Adrenal gland (tissue), 12 donors: ENCODE data around the gene AJM1. TPM values are rescaled to one million over a fixed set of nuclear protein-coding genes. Genes with fewer than 3 reads are reported as not detected.
"Not testable (repeated sequence)": the region's sequence is repeated elsewhere in the genome, so short reads cannot be mapped to it uniquely, and the experiment has no call there.

ENCODE experiments used
- DNase-seq, 7 donors: peaks; one replicate each; pipeline ENCODE4 v3.0.0-alpha.2; 2019 to 2020
- H3K27ac ChIP-seq, 5 donors: fragments of 200-600 bp; sonication (generic) in 4 of 5; 1 replicate in 3 of 5; 2 replicates in 2 of 5; pipeline versions ENCODE4 v1.5.1 to v1.8.0; 2016 to 2020; ENCODE audit warnings: mild to moderate bottlenecking in 1 of 5
- H3K27me3 ChIP-seq: fragments of 200-600 bp; 2 replicates; pipeline ENCODE4 v1.8.0; 2021
- H3K36me3 ChIP-seq, 2 donors: fragments of 200-600 bp; replicated peaks in 1 of 2; 1 replicate in 1 of 2; 2 replicates in 1 of 2; pipeline versions ENCODE4 v1.5.1 to v1.8.0; 2018 to 2022
- H3K4me1 ChIP-seq, 2 donors: fragments of 200-600 bp; replicated peaks in 1 of 2; 1 replicate in 1 of 2; 2 replicates in 1 of 2; pipeline versions ENCODE4 v1.5.1 to v1.8.0; 2018 to 2021
- H3K4me3 ChIP-seq, 4 donors: fragments of 200-600 bp; sonication (generic) in 3 of 4; one replicate each; pipeline ENCODE4 v1.5.1; 2016 to 2018
- H3K9me3 ChIP-seq, 3 donors: fragments of 200-600 bp; sonication (generic) in 1 of 3; replicated peaks in 1 of 3; 1 replicate in 2 of 3; 2 replicates in 1 of 3; pipeline versions ENCODE4 v1.5.1 to v1.8.0; 2016 to 2021
- POLR2A ChIP-seq, 2 donors: fragments of 450-650 bp; IDR thresholded peaks; one replicate each; pipeline ENCODE4 v1.6.1; 2017; ENCODE audit warnings: antibody characterized with exemption in 2 of 2, mild to moderate bottlenecking in 2 of 2, moderate library complexity in 1 of 2
- WGBS, 4 donors: extraction: QIAGEN DNeasy Blood & Tissue Kit in 2 of 4; methylation state at CpG; one replicate each; pipeline versions ENCODE4 v1.1.5 to v1.1.7; 2013 to 2017; 5-methylcytosine and 5-hydroxymethylcytosine counted together
- intact Hi-C, 2 donors: fragments of 100-400 bp; cut with DNase I; formaldehyde crosslinking; loops; one replicate each; pipeline versions ENCODE4 v1.14.1 to v1.15.0; 2022 to 2023
- polyA plus RNA-seq, 3 donors: library from polyadenylated mRNA; stranded (reverse); fragments of 200-250 nt in 2 of 3; fragments of 350-450 nt in 1 of 3; fragmentation: Illumina TruSeq in 1 of 3; extraction: RNeasy Lipid Tissue Mini Kit (QIAGEN cat#74804) in 1 of 3; gene quantifications; one replicate each; pipeline ENCODE4 v1.2.3, GENCODE V29; 2013 to 2014
- total RNA-seq, 9 donors: library from RNA; depleted of rRNA in 4 of 9; stranded (reverse); fragments of >200 nt in 4 of 9; fragments of 120-200 nt in 1 of 9; fragmentation: NEBNext Ultra II Directional in 1 of 9; extraction: Animal tissue kit (Norgen Biotek cat#: 25700) in 1 of 9; gene quantifications; one replicate each; pipeline versions ENCODE4 v1.1.0 to v1.2.4, GENCODE V29; 2013 to 2023
- TF ChIP-seq, protein P1 (sequence below), 6 experiments: fragments of 450-650 bp in 4 of 6; fragments of 200-600 bp in 2 of 6; sonication (generic) in 1 of 6; IDR thresholded peaks; 1 replicate in 5 of 6; 2 replicates in 1 of 6; pipeline versions ENCODE4 v1.5.1 to v1.8.0; 2016 to 2021; ENCODE audit warnings: antibody characterized with exemption in 6 of 6, mild to moderate bottlenecking in 2 of 6, moderate library complexity in 1 of 6
- donor health status: healthy with polysubstance abuse.
- donor health status: Bipolar disorder and iron deficiency.
- donor health status: DM: yes; HTN: yes; CAD: no.
- donor health status: DM: no; HTN: no; CAD: no.
- donor health status: DM: no; HTN: no; CAD: no.
- donor health status: DM: yes; HTN: yes; CAD: no.

The AJM1 gene
- total and polyA plus RNA-seq, 12 donors: 0.33 to 13.7 (median 3.3) TPM

- WGBS, 4 donors: 71 to 83% (median 75%) methylated on average over 18 to 32 of the region's 32 CpGs
- Histone ChIP-seq H3K27ac (peak overlapping the region in 2 of 5 donors; percentile 34 to 88), H3K4me3 (no peak overlapping the region), H3K27me3 (no peaks in the 10 kb centered on the region), H3K4me1 (peaks cover 17 to 35% of the 10 kb centered on the region in 2 donors), H3K9me3 (no peaks in the 10 kb centered on the region), H3K36me3 (peaks cover 0 to 14% of the 10 kb centered on the region in 2 donors)
- DNase-seq: no peak
- no peak for TF ChIP-seq POLR2A (IDR thresholded peaks at IDR 0.05)
- TF ChIP-seq, protein P1, sequence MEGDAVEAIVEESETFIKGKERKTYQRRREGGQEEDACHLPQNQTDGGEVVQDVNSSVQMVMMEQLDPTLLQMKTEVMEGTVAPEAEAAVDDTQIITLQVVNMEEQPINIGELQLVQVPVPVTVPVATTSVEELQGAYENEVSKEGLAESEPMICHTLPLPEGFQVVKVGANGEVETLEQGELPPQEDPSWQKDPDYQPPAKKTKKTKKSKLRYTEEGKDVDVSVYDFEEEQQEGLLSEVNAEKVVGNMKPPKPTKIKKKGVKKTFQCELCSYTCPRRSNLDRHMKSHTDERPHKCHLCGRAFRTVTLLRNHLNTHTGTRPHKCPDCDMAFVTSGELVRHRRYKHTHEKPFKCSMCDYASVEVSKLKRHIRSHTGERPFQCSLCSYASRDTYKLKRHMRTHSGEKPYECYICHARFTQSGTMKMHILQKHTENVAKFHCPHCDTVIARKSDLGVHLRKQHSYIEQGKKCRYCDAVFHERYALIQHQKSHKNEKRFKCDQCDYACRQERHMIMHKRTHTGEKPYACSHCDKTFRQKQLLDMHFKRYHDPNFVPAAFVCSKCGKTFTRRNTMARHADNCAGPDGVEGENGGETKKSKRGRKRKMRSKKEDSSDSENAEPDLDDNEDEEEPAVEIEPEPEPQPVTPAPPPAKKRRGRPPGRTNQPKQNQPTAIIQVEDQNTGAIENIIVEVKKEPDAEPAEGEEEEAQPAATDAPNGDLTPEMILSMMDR (IDR thresholded peaks at IDR 0.05): no peak
- intact Hi-C loops: loop anchor here (10.0 kb wide), 2 partner anchors 46 to 104 kb away; partner anchors contain the start of genes C8G (in 1 of the 2), CCDC183 (in 1 of the 2), FBXW5 (in 1 of the 2) and TMEM141 (in 1 of the 2)
Observed at GRCh38 chr9:136840140-136840876, 2.0 kb upstream of the AJM1 start.

DNA sequence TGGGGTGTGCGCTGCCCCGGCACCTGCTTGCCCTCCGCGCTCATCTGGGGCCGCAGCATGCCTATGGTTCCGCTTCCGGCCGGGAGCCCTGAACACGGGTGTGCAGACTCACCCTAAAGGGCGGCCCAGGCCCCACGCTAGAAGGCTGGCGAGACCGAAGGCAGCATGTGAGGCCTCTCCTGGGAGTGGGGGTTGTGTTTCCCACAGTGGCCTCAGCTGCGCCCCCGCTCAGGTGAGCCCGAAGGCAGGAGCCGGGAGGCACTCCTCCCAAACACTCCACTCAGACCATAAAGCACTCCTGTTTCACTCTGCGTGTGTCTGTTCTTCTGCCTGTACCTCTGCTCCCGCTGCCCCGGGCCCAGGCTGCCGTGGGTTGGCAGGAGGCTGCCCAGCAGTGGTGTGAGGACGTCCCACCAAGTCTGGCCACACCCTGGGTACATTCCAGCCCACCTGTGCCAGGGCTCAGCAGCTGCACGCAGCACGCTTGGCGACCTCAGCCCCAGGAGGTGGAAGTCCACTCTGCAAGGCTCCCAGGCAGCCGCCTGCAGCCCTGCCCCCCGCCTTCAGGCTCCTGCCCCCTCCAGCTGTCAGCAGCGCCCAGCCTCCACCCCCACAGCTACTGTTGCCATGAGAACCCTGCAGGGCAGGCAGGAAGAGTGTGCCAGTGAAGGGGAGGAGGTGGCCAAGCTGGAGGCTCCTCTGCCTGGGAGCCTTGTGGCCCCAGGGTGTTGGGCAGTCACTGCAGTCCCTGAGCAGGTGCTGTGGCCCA, 1.2 kb upstream of the AJM1 start:
- WGBS, 4 donors: 59 to 87% (median 69%) methylated on average over 3 to 28 of the region's 28 CpGs
- DNase-seq: peak; percentile 68 to 89 (median 81)
- Histone ChIP-seq H3K9me3 (no peaks in the 10 kb centered on the region), H3K4me3 (no peak overlapping the region), H3K27ac (peak overlapping the region in 3 of 5 donors; percentile 26 to 88 (median 34)), H3K27me3 (no peaks in the 10 kb centered on the region), H3K36me3 (peaks cover 0 to 14% of the 10 kb centered on the region in 2 donors), H3K4me1 (peaks cover 17 to 35% of the 10 kb centered on the region in 2 donors)
- intact Hi-C loops: loop anchor here (10.0 kb wide), 2 partner anchors 46 to 104 kb away; partner anchors contain the start of genes C8G (in 1 of the 2), CCDC183 (in 1 of the 2), FBXW5 (in 1 of the 2) and TMEM141 (in 1 of the 2)
- TF ChIP-seq, protein P1 (IDR thresholded peaks at IDR 0.05): no peak
- no peak for TF ChIP-seq POLR2A (IDR thresholded peaks at IDR 0.05)

GRCh38 chr9:136841646-136842379, 465 bp upstream of the AJM1 start:
- H3K27ac ChIP-seq: peak overlapping the region in 3 of 5 donors; percentile 43 to 88 (median 81)
- intact Hi-C loops: loop anchor here (10.0 kb wide), 2 partner anchors 47 to 103 kb away; partner anchors contain the start of genes C8G (in 1 of the 2), CCDC183 (in 1 of the 2), FBXW5 (in 1 of the 2) and TMEM141 (in 1 of the 2)

DNA sequence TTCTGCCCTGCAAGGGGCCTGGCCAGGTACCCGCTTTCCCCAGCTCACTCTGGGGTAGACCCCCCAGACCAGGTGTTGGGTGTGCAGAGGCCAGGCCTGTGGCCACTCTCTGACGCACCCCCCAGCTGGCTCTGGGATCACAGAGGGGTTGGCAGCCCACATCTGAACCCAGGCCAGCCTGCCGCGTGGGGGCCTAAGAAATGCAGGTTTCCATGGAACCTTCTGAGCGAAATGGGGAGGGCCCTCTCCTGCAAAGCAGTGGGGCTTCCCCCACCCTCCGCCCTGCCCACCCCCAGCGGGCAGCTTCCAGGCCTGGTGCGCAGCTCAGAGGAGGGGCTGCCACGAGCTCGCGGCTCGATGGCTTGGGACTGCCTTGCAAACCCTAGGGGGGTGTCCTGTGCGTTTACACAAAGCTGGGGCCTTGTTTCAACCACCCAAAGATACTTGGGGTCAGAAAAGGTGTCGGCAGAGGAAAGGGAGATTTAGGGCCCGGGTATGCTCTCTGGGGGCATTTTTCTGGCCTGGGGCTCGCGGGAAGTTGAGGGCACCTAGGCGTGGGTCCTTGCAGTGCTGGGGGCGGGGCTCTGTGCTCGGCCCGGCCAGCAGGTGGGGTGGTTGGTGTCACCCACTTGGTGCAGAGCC, 1.0 kb downstream of the AJM1 start:
- WGBS, 4 donors: 1 to 14% (median 9%) methylated on average over 6 to 21 of the region's 21 CpGs
- Histone ChIP-seq H3K4me1 (peaks cover 17 to 35% of the 10 kb centered on the region in 2 donors), H3K4me3 (peak overlapping the region in 1 of 4 donors; percentile 55), H3K36me3 (peaks cover 0 to 14% of the 10 kb centered on the region in 2 donors), H3K27ac (peak overlapping the region in 2 of 5 donors; percentile 81 to 88)
- not testable (repeated sequence) for H3K27me3 ChIP-seq, H3K9me3 ChIP-seq
- intact Hi-C loops: loop anchor here (10.0 kb wide), 2 partner anchors 48 to 102 kb away; partner anchors contain the start of genes C8G (in 1 of the 2), CCDC183 (in 1 of the 2), FBXW5 (in 1 of the 2) and TMEM141 (in 1 of the 2)
- peak in 2 of 7 donors; percentile 41 to 45 for DNase-seq

More at GRCh38 chr9:136841646-136842379, 465 bp upstream of the AJM1 start:
- Histone ChIP-seq H3K4me3 (peak overlapping the region in 1 of 4 donors; percentile 55), H3K4me1 (peaks cover 17 to 35% of the 10 kb centered on the region in 2 donors), H3K36me3 (peaks cover 0 to 14% of the 10 kb centered on the region in 2 donors)
- not testable (repeated sequence) for H3K9me3 ChIP-seq, H3K27me3 ChIP-seq
- DNase-seq: peak in 2 of 7 donors; percentile 25 to 40
- 23 to 26% (median 24%) methylated on average over 9 to 16 of the region's 16 CpGs; no CpG with 5 or more reads in 1 of the 4 donors for WGBS, 4 donors
